Measurements from ENCODE around the gene HRCT1. TPM values are rescaled to one million over a fixed set of nuclear protein-coding genes. Genes with fewer than 3 reads are reported as not detected.
A peak's percentile ranks its signal among the peaks of the same experiment; 100 is the strongest.

Gene HRCT1
- total RNA-seq, 6 experiments from 2014 or later = 0.40 to 1.4 (median 0.98) TPM

DNA sequence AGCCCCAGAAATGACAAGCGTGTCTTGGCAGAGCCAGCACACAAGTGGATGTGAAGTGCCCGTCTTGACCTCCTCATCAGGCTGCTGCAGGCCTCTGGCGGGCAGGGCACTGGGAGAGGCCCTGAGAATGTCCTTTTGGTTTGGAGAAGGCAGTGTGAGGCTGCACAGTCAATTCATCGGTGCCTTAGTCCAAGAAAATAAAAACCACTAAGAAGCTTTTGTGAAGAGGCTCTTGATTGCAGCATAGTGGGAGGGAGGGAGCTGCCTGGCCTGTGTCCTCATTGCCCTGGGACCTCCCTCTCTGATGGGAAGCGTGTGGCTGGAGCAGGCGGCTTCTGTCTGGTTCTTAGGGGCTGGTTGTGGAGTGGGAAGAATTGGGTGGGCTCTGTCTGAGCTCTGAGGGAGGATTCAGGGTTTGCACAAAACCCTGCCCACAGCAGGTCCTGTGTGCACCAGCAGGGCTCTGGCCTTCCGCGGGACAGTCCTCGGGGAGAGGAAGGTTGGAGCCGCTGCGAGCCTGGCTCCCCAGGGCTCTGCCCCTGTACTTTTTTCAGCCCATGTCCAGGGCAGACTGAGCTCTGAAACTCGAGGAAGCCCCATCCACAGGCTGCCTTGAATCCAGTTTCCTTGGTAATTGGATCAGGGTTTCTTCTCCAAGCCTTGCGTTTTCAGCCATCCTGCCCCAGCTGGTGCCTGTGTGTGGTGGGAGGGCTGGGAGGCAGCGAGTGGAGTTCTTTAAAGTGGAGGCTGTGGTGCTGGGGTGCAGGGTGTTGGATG lies 1.1 kb downstream of the HRCT1 start:
- no peaks in the 10 kb centered on the region for H3K9me3 ChIP-seq
- H3K27ac ChIP-seq = peak overlapping the region; percentile 53 to 69 (median 62)
- no peaks in the 10 kb centered on the region for H3K27me3 ChIP-seq
- no peak overlapping the region for H3K4me3 ChIP-seq
- TF ChIP-seq, protein P1, sequence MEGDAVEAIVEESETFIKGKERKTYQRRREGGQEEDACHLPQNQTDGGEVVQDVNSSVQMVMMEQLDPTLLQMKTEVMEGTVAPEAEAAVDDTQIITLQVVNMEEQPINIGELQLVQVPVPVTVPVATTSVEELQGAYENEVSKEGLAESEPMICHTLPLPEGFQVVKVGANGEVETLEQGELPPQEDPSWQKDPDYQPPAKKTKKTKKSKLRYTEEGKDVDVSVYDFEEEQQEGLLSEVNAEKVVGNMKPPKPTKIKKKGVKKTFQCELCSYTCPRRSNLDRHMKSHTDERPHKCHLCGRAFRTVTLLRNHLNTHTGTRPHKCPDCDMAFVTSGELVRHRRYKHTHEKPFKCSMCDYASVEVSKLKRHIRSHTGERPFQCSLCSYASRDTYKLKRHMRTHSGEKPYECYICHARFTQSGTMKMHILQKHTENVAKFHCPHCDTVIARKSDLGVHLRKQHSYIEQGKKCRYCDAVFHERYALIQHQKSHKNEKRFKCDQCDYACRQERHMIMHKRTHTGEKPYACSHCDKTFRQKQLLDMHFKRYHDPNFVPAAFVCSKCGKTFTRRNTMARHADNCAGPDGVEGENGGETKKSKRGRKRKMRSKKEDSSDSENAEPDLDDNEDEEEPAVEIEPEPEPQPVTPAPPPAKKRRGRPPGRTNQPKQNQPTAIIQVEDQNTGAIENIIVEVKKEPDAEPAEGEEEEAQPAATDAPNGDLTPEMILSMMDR (IDR thresholded peaks at IDR 0.05) = no peak
- no peak for TF ChIP-seq POLR2A (IDR thresholded peaks at IDR 0.05)
- intact Hi-C loops (cut with DNase I) = loop anchor here in 1 of 2 donors (5.0 kb wide), 1 partner anchor 35 kb away; no protein-coding TSS in a partner anchor
- 49% methylated on average over 6 of the region's 14 CpGs for WGBS (ENCODE audit: insufficient coverage, low coverage, low lambda C conversion rate, missing lambda C conversion rate)
- H3K36me3 ChIP-seq = no peaks in the 10 kb centered on the region
- peaks cover 0 to 52% (median 18%) of the 10 kb centered on the region in 4 donors for H3K4me1 ChIP-seq
- DNase-seq (no peak), ATAC-seq (peak in 2 of 4 donors; percentile 15 to 17)

DNA sequence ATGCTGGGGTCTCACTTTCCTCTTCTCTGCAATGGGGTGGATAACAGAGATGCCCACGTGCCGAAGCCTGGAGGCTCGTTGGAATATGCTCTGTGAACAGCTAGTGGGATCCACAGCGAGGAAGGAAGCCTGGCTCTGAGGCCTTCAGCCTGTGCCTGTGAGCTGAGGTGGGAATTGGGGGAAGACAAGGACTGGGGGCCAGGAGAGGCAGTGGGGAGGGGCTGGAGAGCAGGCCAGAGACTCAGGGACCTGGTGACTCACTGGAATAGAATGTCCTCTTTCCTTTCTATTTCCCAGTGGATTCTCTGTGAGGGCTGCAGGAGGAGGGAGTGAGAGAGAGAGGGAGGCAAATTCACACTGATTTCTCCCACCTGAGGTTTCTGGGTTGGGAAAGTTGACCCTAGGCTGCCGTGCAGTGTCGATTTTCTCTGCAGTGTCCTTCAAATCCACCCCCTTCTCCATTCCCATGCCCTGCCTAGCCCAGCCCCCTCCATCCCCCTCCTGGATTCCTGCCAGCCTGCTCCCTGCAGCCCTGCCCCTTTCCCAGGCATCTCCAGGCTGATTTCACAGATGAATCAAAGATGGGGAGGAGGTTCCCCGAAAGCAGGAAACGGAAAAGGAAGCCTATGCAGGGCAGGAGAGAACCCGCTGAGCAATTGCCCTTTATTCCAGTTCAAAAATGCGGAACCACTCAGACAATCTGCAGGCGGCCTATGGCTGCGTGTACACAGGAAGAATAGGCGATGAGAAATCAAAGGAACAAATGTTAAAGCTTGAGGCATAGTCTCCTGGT lies 1.9 kb downstream of the HRCT1 start:
- H3K9me3 ChIP-seq = no peaks in the 10 kb centered on the region
- H3K4me3 ChIP-seq = no peak overlapping the region
- H3K36me3 ChIP-seq = no peaks in the 10 kb centered on the region
- peak; percentile 12 to 63 (median 35) for ATAC-seq
- TF ChIP-seq, protein P1 (IDR thresholded peaks at IDR 0.05) = no peak
- no peak for TF ChIP-seq POLR2A (IDR thresholded peaks at IDR 0.05)
- H3K27ac ChIP-seq = peak overlapping the region; percentile 53 to 69 (median 62)
- H3K27me3 ChIP-seq = no peaks in the 10 kb centered on the region
- 27% methylated on average over 9 of the region's 13 CpGs for WGBS (ENCODE audit: insufficient coverage, low coverage, low lambda C conversion rate, missing lambda C conversion rate)
- peaks cover 0 to 55% (median 18%) of the 10 kb centered on the region in 4 donors for H3K4me1 ChIP-seq
- peak in 1 of 3 donors; percentile 63 for DNase-seq
- intact Hi-C loops (cut with DNase I) = loop anchor here in 1 of 2 donors (5.0 kb wide), 1 partner anchor 34 kb away; no protein-coding TSS in a partner anchor

DNA sequence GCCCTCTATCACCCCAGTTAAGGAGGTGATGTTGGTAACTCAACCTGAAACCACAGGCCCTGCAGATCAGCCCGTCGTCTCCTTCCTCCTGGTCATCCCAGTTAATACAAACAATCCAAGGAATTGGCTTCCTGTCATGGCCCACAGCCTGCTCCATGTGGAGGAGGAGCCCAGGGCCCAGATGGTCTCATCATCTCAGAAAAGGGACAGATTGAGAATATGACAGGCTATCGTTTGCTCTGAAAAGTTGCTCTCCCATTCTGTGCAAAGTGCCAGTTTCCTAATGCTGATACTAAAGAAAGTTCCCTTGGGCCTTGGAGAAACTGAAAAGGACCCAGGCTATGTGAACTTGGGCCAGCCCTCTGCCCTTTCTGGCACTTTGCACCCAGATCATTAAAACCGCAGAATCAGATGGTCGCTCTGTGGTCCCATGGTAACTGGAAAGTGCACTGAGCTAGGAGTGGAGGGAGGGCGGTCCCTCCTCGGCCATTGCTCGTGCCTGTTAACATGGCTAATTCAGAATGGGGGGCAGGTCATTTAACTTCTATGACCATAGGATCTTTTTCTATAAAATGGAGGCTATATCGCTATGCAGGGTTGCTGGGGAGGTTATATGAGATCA lies 2.6 kb downstream of the HRCT1 start:
- WGBS (ENCODE audit: insufficient coverage, low coverage, low lambda C conversion rate, missing lambda C conversion rate) = 75% methylated on average over 7 of the region's 9 CpGs
- Histone ChIP-seq H3K4me1 (peaks cover 0 to 58% (median 18%) of the 10 kb centered on the region in 4 donors), H3K27ac (peak overlapping the region; percentile 53 to 69 (median 62)), H3K4me3 (no peak overlapping the region), H3K36me3 (no peaks in the 10 kb centered on the region), H3K27me3 (no peaks in the 10 kb centered on the region), H3K9me3 (no peaks in the 10 kb centered on the region)
- TF ChIP-seq, protein P1 (IDR thresholded peaks at IDR 0.05) = no peak
- no peak for ATAC-seq
- intact Hi-C loops (cut with DNase I) = loop anchor here in 1 of 2 donors (5.0 kb wide), 1 partner anchor 34 kb away; no protein-coding TSS in a partner anchor
- no peak for DNase-seq

DNA sequence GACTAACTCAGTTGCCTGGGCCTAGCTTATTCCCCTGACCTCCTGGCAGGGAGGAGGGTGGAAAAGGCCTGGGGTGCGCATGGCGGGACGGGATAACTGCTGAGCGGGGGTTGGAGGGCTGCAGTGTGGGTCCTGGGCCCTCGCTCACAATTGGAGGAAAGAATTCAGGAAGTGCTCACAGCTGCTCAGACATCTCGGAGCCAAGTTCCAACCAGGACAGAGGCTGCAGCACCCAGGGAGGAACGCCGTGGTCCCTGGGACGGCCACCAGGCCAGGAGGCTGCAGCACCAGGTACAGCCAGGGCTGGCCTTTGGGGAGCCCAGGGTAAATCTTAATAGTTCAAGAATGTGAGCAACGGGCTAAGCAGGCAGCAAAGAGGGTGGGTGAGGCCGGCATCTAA lies 3.3 kb downstream of the HRCT1 start, which contains the start of gene SPAAR:
SPAAR (plus strand) TSS at position 217 of the 400 bp plus-strand sequence. CDS start 974 bp downstream, outside the sequence.
- intact Hi-C loops (cut with DNase I) = loop anchor here in 1 of 2 donors (5.0 kb wide), 1 partner anchor 33 kb away; no protein-coding TSS in a partner anchor
- Histone ChIP-seq H3K4me3 (peak within 1 kb of the TSS in 1 of 3 donors; percentile 1), H3K36me3 (no peaks in the 10 kb centered on the region), H3K27me3 (no peaks in the 10 kb centered on the region), H3K4me1 (peaks cover 0 to 59% (median 18%) of the 10 kb centered on the region in 4 donors), H3K9me3 (no peaks in the 10 kb centered on the region), H3K27ac (peak within 1 kb of the TSS; percentile 53 to 69 (median 62))
- ATAC-seq = no peak
- no peak for DNase-seq
- WGBS (ENCODE audit: insufficient coverage, low coverage, low lambda C conversion rate, missing lambda C conversion rate) = 76% methylated on average over 7 of the region's 11 CpGs
- no peak for TF ChIP-seq POLR2A (IDR thresholded peaks at IDR 0.05)
- TF ChIP-seq, protein P1 (IDR thresholded peaks at IDR 0.05) = no peak
